Brain microvascular endothelial cell (primary cell): ENCODE data around the gene SZRD1.

Experiments used
- DNase-seq: peaks from one replicate; pipeline ENCODE4 v3.0.0-alpha.2; 2020
- H3K27ac ChIP-seq: fragments of 250-450 bp; sonication (Bioruptor Pico); 2 replicates; pipeline ENCODE4 v1.5.1; 2020; ENCODE audit warnings: mild to moderate bottlenecking, moderate library complexity
- H3K27me3 ChIP-seq: fragments of 250-450 bp; sonication (Bioruptor Pico); replicated peaks from 2 replicates; pipeline ENCODE4 v1.5.1; 2020; ENCODE audit warnings: mild to moderate bottlenecking
- H3K36me3 ChIP-seq: fragments of 250-450 bp; sonication (Bioruptor Pico); replicated peaks from 2 replicates; pipeline ENCODE4 v1.5.1; 2020; ENCODE audit warnings: mild to moderate bottlenecking
- H3K4me3 ChIP-seq: 2 replicates; pipeline ENCODE4 v1.5.1; 2011; ENCODE audit warnings: low read depth, mild to moderate bottlenecking, control low read depth, low read length, moderate library complexity
- CTCF ChIP-seq: IDR thresholded peaks from 2 replicates; pipeline ENCODE4 v1.5.1; 2011; ENCODE audit warnings: low read depth, mild to moderate bottlenecking, moderate library complexity, low read length, control low read depth, inconsistent platforms; ENCODE audit errors: missing control alignments
- in situ Hi-C: cut with HindIII; loops from 2 replicates; pipeline ENCODE4 v1.10.0; 2017; ENCODE audit warnings: low sequenced_read_pairs, low pct_ligation_motif_present

Gene SZRD1

GRCh38 chr1:16410803-16411202 is 43.8 kb downstream of the SZRD1 start:
- Histone ChIP-seq H3K27me3 (no peaks in the 10 kb centered on the region), H3K4me3 (no peak overlapping the region), H3K27ac (no peak overlapping the region), H3K36me3 (no peaks in the 10 kb centered on the region)
- DNase-seq, result no peak
- no peak for TF ChIP-seq CTCF
- in situ Hi-C loops, result no loop called here

- no peak for DNase-seq
- H3K4me3 ChIP-seq, result no peak overlapping the region
- TF ChIP-seq CTCF, result no peak
- no peaks in the 10 kb centered on the region for H3K27me3 ChIP-seq
- no peaks in the 10 kb centered on the region for H3K36me3 ChIP-seq
- no peak overlapping the region for H3K27ac ChIP-seq
- in situ Hi-C loops, result no loop called here
Observed at GRCh38 chr1:16413191-16413590, 46.1 kb downstream of the SZRD1 start.

- H3K36me3 ChIP-seq, result no peaks in the 10 kb centered on the region
- in situ Hi-C loops, result no loop called here
- no peak for DNase-seq
Observed at GRCh38 chr1:16418823-16419425, 51.9 kb downstream of the SZRD1 start.

GRCh38 chr1:16420424-16421118 is 53.5 kb downstream of the SZRD1 start:
- H3K27ac ChIP-seq, result no peak overlapping the region
- TF ChIP-seq CTCF, result no peak
- no peaks in the 10 kb centered on the region for H3K27me3 ChIP-seq
- no peaks in the 10 kb centered on the region for H3K36me3 ChIP-seq
- no peak for DNase-seq
- in situ Hi-C loops, result no loop called here
- no peak overlapping the region for H3K4me3 ChIP-seq

More at GRCh38 chr1:16418823-16419425, 51.9 kb downstream of the SZRD1 start:
- no peak for TF ChIP-seq CTCF
- Histone ChIP-seq H3K4me3 (no peak overlapping the region), H3K27me3 (no peaks in the 10 kb centered on the region), H3K27ac (no peak overlapping the region)

GRCh38 chr1:16421201-16421600 is 54.2 kb downstream of the SZRD1 start:
- DNase-seq, result no peak
- in situ Hi-C loops, result no loop called here
- Histone ChIP-seq H3K36me3 (no peaks in the 10 kb centered on the region), H3K27me3 (no peaks in the 10 kb centered on the region), H3K4me3 (no peak overlapping the region), H3K27ac (no peak overlapping the region)
- TF ChIP-seq CTCF, result no peak
